Kidney (tissue), 14 donors: ENCODE measurements around the gene GAS7. TPM values are rescaled to one million over a fixed set of nuclear protein-coding genes. Genes with fewer than 3 reads are reported as not detected.

Experiments used
- DNase-seq, 5 donors: peaks; one replicate each; pipeline ENCODE4 v3.0.0-alpha.2; 2013 to 2020
- FAIRE-seq: peaks from 2 replicates; lab custom pipeline; 2012; peaks lifted over from hg19 to GRCh38; lab: Jason Lieb, UNC
- H3K27ac ChIP-seq, 2 donors: one replicate each; pipeline ENCODE4 v1.7.0; 2013; ENCODE audit warnings: low read depth in 2 of 2, low read length in 2 of 2, inconsistent platforms in 1 of 2
- H3K27me3 ChIP-seq: one replicate; pipeline ENCODE4 v1.7.1; 2013; ENCODE audit warnings: low read length, inconsistent platforms; ENCODE audit not compliant: control insufficient read depth, insufficient read depth
- H3K36me3 ChIP-seq, 3 donors: one replicate each; pipeline versions ENCODE4 v1.7.0 to v1.7.1; 2013; ENCODE audit warnings: low read length in 3 of 3, control low read depth in 1 of 3, inconsistent platforms in 1 of 3; ENCODE audit not compliant: insufficient read depth in 3 of 3, control insufficient read depth in 2 of 3
- H3K4me1 ChIP-seq, 3 donors: one replicate each; pipeline versions ENCODE4 v1.7.0 to v1.7.1; 2013; ENCODE audit warnings: low read length in 3 of 3, inconsistent platforms in 1 of 3, low read depth in 1 of 3; ENCODE audit not compliant: control insufficient read depth in 2 of 3, insufficient read depth in 2 of 3
- H3K4me3 ChIP-seq, 3 donors: one replicate each; pipeline versions ENCODE4 v1.7.0 to v1.8.1; 2013; ENCODE audit warnings: low read length in 3 of 3, control low read depth in 1 of 3, inconsistent platforms in 1 of 3
- H3K9ac ChIP-seq, 3 donors: one replicate each; pipeline versions ENCODE4 v1.7.0 to v1.7.1; 2013; ENCODE audit warnings: low read length in 3 of 3, control low read depth in 1 of 3, inconsistent platforms in 1 of 3
- H3K9me3 ChIP-seq, 3 donors: one replicate each; pipeline versions ENCODE4 v1.7.0 to v1.7.1; 2013; ENCODE audit warnings: low read length in 3 of 3, control low read depth in 1 of 3, inconsistent platforms in 1 of 3; ENCODE audit not compliant: control insufficient read depth in 2 of 3, insufficient read depth in 1 of 3
- CTCF ChIP-seq: IDR thresholded peaks from 3 replicates; pipeline ENCODE4 v1.5.1; 2012; ENCODE audit warnings: mild to moderate bottlenecking, moderate library complexity, borderline replicate concordance; ENCODE audit not compliant: insufficient read depth; ENCODE audit errors: extremely low read depth
- intact Hi-C: fragments of 100-400 bp; cut with DNase I; formaldehyde crosslinking; loops from one replicate; pipeline ENCODE4 v1.11.1; 2022
- polyA plus RNA-seq: library from polyadenylated mRNA; stranded (reverse); fragments of 350-450 nt; fragmentation: Illumina TruSeq; extraction: RNeasy Lipid Tissue Mini Kit (QIAGEN cat#74804); gene quantifications from one replicate; pipeline ENCODE4 v1.2.3, GENCODE V29; 2014; ENCODE audit warnings: low read depth, low replicate concordance; ENCODE audit not compliant: insufficient read depth
- total RNA-seq: library from RNA; stranded (reverse); fragmentation: NEBNext Ultra II Directional; extraction: Animal tissue kit (Norgen Biotek cat#: 25700); gene quantifications from one replicate; pipeline ENCODE4 v1.2.1, GENCODE V29; 2021
- donor health status: control.
- donor health status: control.
- donor health status: control.
- donor health status: control.
- donor health status: control.
- donor health status: DM: yes; HTN: yes; CAD: no.
- donor health status: Normal renal cell carcinoma (clear cell type).

GAS7 gene
- total and polyA plus RNA-seq, 2 donors from 2014 or later = 1.1 to 20.5 TPM

GRCh38 chr17:9900044-9900594 lies 298.3 kb downstream of the GAS7 start:
- no peak overlapping the region for H3K4me3 ChIP-seq
- no peak overlapping the region for H3K9ac ChIP-seq
- H3K27ac ChIP-seq = no peak overlapping the region
- H3K36me3 ChIP-seq = no peaks in the 10 kb centered on the region
- intact Hi-C loops = no loop called here
- H3K9me3 ChIP-seq = no peaks in the 10 kb centered on the region
- DNase-seq (no peak), FAIRE-seq (no peak)
- no peaks in the 10 kb centered on the region for H3K4me1 ChIP-seq
- H3K27me3 ChIP-seq = no peaks in the 10 kb centered on the region
- TF ChIP-seq CTCF = no peak

GRCh38 chr17:9899280-9900043 lies 298.9 kb downstream of the GAS7 start:
- no peaks in the 10 kb centered on the region for H3K27me3 ChIP-seq
- DNase-seq (no peak), FAIRE-seq (no peak)
- TF ChIP-seq CTCF = no peak
- H3K4me1 ChIP-seq = no peaks in the 10 kb centered on the region
- H3K36me3 ChIP-seq = no peaks in the 10 kb centered on the region
- peaks cover 0 to 4% (median 0%) of the 10 kb centered on the region in 3 donors for H3K9me3 ChIP-seq
- H3K9ac ChIP-seq = no peak overlapping the region
- H3K4me3 ChIP-seq = no peak overlapping the region
- no peak overlapping the region for H3K27ac ChIP-seq
- intact Hi-C loops = no loop called here

- no peak for FAIRE-seq
- TF ChIP-seq CTCF = no peak
- peaks cover 0 to 4% (median 0%) of the 10 kb centered on the region in 3 donors for H3K9me3 ChIP-seq
- no peaks in the 10 kb centered on the region for H3K4me1 ChIP-seq
- DNase-seq = no peak
- intact Hi-C loops = no loop called here
- no peak overlapping the region for H3K9ac ChIP-seq
- no peaks in the 10 kb centered on the region for H3K36me3 ChIP-seq
- H3K4me3 ChIP-seq = no peak overlapping the region
- H3K27me3 ChIP-seq = no peaks in the 10 kb centered on the region
- no peak overlapping the region for H3K27ac ChIP-seq
Observed at GRCh38 chr17:9898812-9899211, 299.6 kb downstream of the GAS7 start.
